B cell (primary cell): ENCODE measurements around the gene REPS2. TPM values are rescaled to one million over a fixed set of nuclear protein-coding genes. Genes with fewer than 3 reads are reported as not detected.

Source experiments
- ATAC-seq: fragments of 200-7000 bp; cut with Tn5 transposase; one replicate; pipeline ENCODE4 v1.10.0; 2021; ENCODE audit warnings: low read depth, mild to moderate bottlenecking, moderate number of reproducible peaks, moderate library complexity
- CTCF ChIA-PET: fragments of 350-600 bp; sonication (Branson Sonifier 250); formaldehyde crosslinking; loops from one replicate; lab custom pipeline; 2021; ENCODE audit warnings: antibody characterized with exemption, inconsistent platforms; lab: Charles Lee
- POLR2A ChIA-PET: fragments of 350-600 bp; sonication (Branson Sonifier 250); formaldehyde crosslinking; loops from one replicate; lab custom pipeline; 2021; ENCODE audit warnings: antibody characterized with exemption; lab: Charles Lee
- DNase-seq: peaks from one replicate; pipeline ENCODE4 v3.0.0; 2013
- H2AFZ ChIP-seq: 2 replicates; pipeline ENCODE4 v1.6.1; 2012; ENCODE audit warnings: mild to moderate bottlenecking, low read depth, low read length; ENCODE audit not compliant: insufficient read depth, poor library complexity, severe bottlenecking
- H3K27ac ChIP-seq, 2 donors: 1 replicate in 1 of 2; 2 replicates in 1 of 2; pipeline ENCODE4 v1.5.1; 2012 to 2013; ENCODE audit warnings: low read length in 2 of 2, mild to moderate bottlenecking in 2 of 2, moderate library complexity in 1 of 2
- H3K27me3 ChIP-seq, 4 experiments: fragments of 200-600 bp in 1 of 4; sonication (generic) in 1 of 4; replicated peaks in 1 of 4; 1 replicate in 2 of 4; 2 replicates in 2 of 4; pipeline versions ENCODE4 v1.6.1 to v1.7.0; 2013 to 2016; ENCODE audit warnings: low read length in 3 of 4, mild to moderate bottlenecking in 2 of 4, mixed read lengths in 1 of 4, moderate library complexity in 1 of 4; ENCODE audit not compliant: insufficient read depth in 4 of 4, control insufficient read depth in 3 of 4; ENCODE audit errors: control extremely low read depth in 1 of 4
- H3K36me3 ChIP-seq, 2 experiments: replicated peaks in 1 of 2; 1 replicate in 1 of 2; 2 replicates in 1 of 2; pipeline versions ENCODE4 v1.6.1 to v1.7.1; 2013; ENCODE audit warnings: low read length in 1 of 2; ENCODE audit not compliant: insufficient read depth in 2 of 2, control insufficient read depth in 1 of 2; ENCODE audit errors: control extremely low read depth in 1 of 2, extremely low read depth in 1 of 2
- H3K4me1 ChIP-seq, 2 donors: fragments of 200-600 bp in 1 of 2; sonication (generic) in 1 of 2; 1 replicate in 1 of 2; 2 replicates in 1 of 2; pipeline versions ENCODE4 v1.5.1 to v1.6.1; 2013 to 2017; ENCODE audit warnings: low read length in 2 of 2; ENCODE audit not compliant: control insufficient read depth in 2 of 2, insufficient read depth in 2 of 2
- H3K4me2 ChIP-seq: replicated peaks from 2 replicates; pipeline ENCODE3; 2012; ENCODE audit warnings: mild to moderate bottlenecking, low read depth, low read length; ENCODE audit not compliant: poor library complexity, severe bottlenecking
- H3K4me3 ChIP-seq, 5 experiments: fragments of 200-600 bp in 1 of 5; sonication (generic) in 1 of 5; 1 replicate in 3 of 5; 2 replicates in 2 of 5; pipeline versions ENCODE4 v1.5.1 to v1.7.0; 2011 to 2016; ENCODE audit warnings: low read length in 4 of 5, mild to moderate bottlenecking in 4 of 5, low read depth in 2 of 5, control low read depth in 1 of 5, moderate library complexity in 1 of 5; ENCODE audit not compliant: insufficient read depth in 1 of 5; ENCODE audit errors: control extremely low read depth in 1 of 5, extremely low read depth in 1 of 5
- H3K79me2 ChIP-seq: fragments of 200-600 bp; sonication (generic); one replicate; pipeline ENCODE4 v1.6.0; 2016; ENCODE audit warnings: low read length; ENCODE audit not compliant: control insufficient read depth, insufficient read depth
- H3K9ac ChIP-seq: fragments of 200-600 bp; sonication (generic); 2 replicates; pipeline ENCODE4 v1.6.1; 2017; ENCODE audit warnings: mild to moderate bottlenecking, low read length, moderate library complexity
- H3K9me3 ChIP-seq, 3 donors: one replicate each; pipeline versions ENCODE4 v1.6.1 to v1.7.1; 2013; ENCODE audit warnings: low read length in 2 of 3; ENCODE audit not compliant: control insufficient read depth in 2 of 3, insufficient read depth in 1 of 3; ENCODE audit errors: control extremely low read depth in 1 of 3
- H4K20me1 ChIP-seq: 2 replicates; pipeline ENCODE4 v1.6.0; 2012; ENCODE audit warnings: mild to moderate bottlenecking, low read length; ENCODE audit not compliant: insufficient read depth, control insufficient read depth, poor library complexity, severe bottlenecking
- H3K27ac Mint-ChIP-seq: one replicate; pipeline ENCODE4 v1.8.0; 2021; ENCODE audit warnings: mixed read lengths
- H3K27me3 Mint-ChIP-seq: one replicate; pipeline ENCODE4 v1.8.0; 2021; ENCODE audit warnings: mixed read lengths
- H3K4me1 Mint-ChIP-seq: one replicate; pipeline ENCODE4 v1.8.0; 2021; ENCODE audit warnings: mixed read lengths
- H3K4me3 Mint-ChIP-seq: one replicate; pipeline ENCODE4 v1.8.0; 2021; ENCODE audit warnings: mixed read lengths
- H3K9me3 Mint-ChIP-seq: one replicate; pipeline ENCODE4 v1.8.0; 2022; ENCODE audit warnings: mixed read lengths; ENCODE audit not compliant: insufficient read depth
- CTCF ChIP-seq: fragments of 200-600 bp; IDR thresholded peaks from one replicate; pipeline ENCODE4 v1.8.0; 2022; ENCODE audit warnings: antibody characterized with exemption, mild to moderate bottlenecking
- EZH2 ChIP-seq: IDR thresholded peaks from 2 replicates; pipeline ENCODE4 v1.6.1; 2012; ENCODE audit warnings: borderline replicate concordance, low read depth, mild to moderate bottlenecking, moderate library complexity, low read length; ENCODE audit not compliant: insufficient read depth, poor library complexity, severe bottlenecking
- WGBS: methylation state at CpG from one replicate; pipeline ENCODE4 v1.1.5; 2013; ENCODE audit warnings: missing lambda C conversion rate; ENCODE audit not compliant: insufficient coverage; 5-methylcytosine and 5-hydroxymethylcytosine counted together
- intact Hi-C: fragments of 100-400 bp; cut with micrococcal nuclease; formaldehyde crosslinking; loops from one replicate; pipeline ENCODE4 v1.10.0; 2022
- polyA plus RNA-seq: library from polyadenylated mRNA; depleted of rRNA; stranded (reverse); fragments of >200 nt; gene quantifications from 2 replicates; pipeline ENCODE4 v1.2.3, GENCODE V29; 2012
- total RNA-seq, 2 donors: library from RNA; stranded (reverse); fragments of 120-200 nt in 1 of 2; gene quantifications; 1 replicate in 1 of 2; 2 replicates in 1 of 2; pipeline versions ENCODE4 v1.2.3 to v1.2.4, GENCODE V29; 2013 to 2022

REPS2 gene
- total and polyA plus RNA-seq, 2 donors (not counting 1 experiment from before 2014, with no cell fraction given) = 1.1 to 4.9 TPM

GRCh38 chrX:17072721-17073230, 126.3 kb downstream of the REPS2 start:
- no peak for TF ChIP-seq CTCF
- TF ChIP-seq EZH2 = no peak
- Histone ChIP-seq H3K27me3 (no peaks in the 10 kb centered on the region), H3K79me2 (no peaks in the 10 kb centered on the region), H3K4me1 (no peaks in the 10 kb centered on the region), H3K9me3 (no peaks in the 10 kb centered on the region), H3K36me3 (no peaks in the 10 kb centered on the region), H3K27ac (no peak overlapping the region), H3K9ac (no peak overlapping the region), H3K4me2 (no peak overlapping the region), H4K20me1 (no peaks in the 10 kb centered on the region), H3K4me3 (no peak overlapping the region), H2AFZ (no peak overlapping the region)
- no peaks in the 10 kb centered on the region for H3K27me3 Mint-ChIP-seq
- DNase-seq = no peak
- no peak for ATAC-seq
- no peaks in the 10 kb centered on the region for H3K9me3 Mint-ChIP-seq
- intact Hi-C loops = no loop called here
- H3K4me3 Mint-ChIP-seq = no peak overlapping the region
- WGBS = no CpG with 5 or more reads among the region's 3 CpGs
- no peaks in the 10 kb centered on the region for H3K4me1 Mint-ChIP-seq
- H3K27ac Mint-ChIP-seq = no peak overlapping the region
- ChIA-PET CTCF (no interaction called here), POLR2A (no interaction called here)

DNA sequence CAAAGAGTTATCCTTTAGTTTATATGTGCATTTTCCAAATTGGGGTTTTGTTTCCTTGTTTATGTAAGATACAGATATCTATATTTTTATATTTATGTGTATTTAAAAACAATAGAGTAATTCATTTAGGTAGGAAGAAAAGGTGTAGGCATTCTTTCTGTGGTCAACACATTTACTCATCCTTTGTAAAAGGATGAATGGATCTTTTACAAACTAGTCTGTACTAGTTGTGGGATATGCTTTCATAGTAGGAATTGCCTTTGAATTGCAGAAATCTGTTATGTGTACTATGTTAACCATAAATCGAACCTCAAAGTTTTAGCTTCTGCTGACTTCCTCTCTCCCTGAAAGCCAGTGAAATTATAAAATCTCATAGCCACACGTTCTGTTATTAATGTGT, 128.5 kb downstream of the REPS2 start:
- no peaks in the 10 kb centered on the region for H3K79me2 ChIP-seq
- ATAC-seq = no peak
- no peaks in the 10 kb centered on the region for H3K4me1 ChIP-seq
- no CpG with 5 or more reads among the region's 2 CpGs for WGBS
- H3K9ac ChIP-seq = no peak overlapping the region
- H4K20me1 ChIP-seq = no peaks in the 10 kb centered on the region
- ChIA-PET CTCF (no interaction called here), POLR2A (no interaction called here)
- H3K9me3 Mint-ChIP-seq = no peaks in the 10 kb centered on the region
- TF ChIP-seq EZH2 (no peak), CTCF (no peak)
- no peak overlapping the region for H3K4me2 ChIP-seq
- no peaks in the 10 kb centered on the region for H3K27me3 ChIP-seq
- H3K27ac Mint-ChIP-seq = no peak overlapping the region
- no peaks in the 10 kb centered on the region for H3K36me3 ChIP-seq
- H2AFZ ChIP-seq = no peak overlapping the region
- intact Hi-C loops = no loop called here
- no peak overlapping the region for H3K4me3 Mint-ChIP-seq
- H3K4me3 ChIP-seq = no peak overlapping the region
- H3K9me3 ChIP-seq = no peaks in the 10 kb centered on the region
- DNase-seq = no peak
- H3K27me3 Mint-ChIP-seq = no peaks in the 10 kb centered on the region
- H3K27ac ChIP-seq = no peak overlapping the region
- no peaks in the 10 kb centered on the region for H3K4me1 Mint-ChIP-seq
